ENCODE data around the gene POLR1E.
"Not testable (repeated sequence)": the region's sequence is repeated elsewhere in the genome, so short reads cannot be mapped to it uniquely, and the experiment has no call there.

The POLR1E gene

DNA sequence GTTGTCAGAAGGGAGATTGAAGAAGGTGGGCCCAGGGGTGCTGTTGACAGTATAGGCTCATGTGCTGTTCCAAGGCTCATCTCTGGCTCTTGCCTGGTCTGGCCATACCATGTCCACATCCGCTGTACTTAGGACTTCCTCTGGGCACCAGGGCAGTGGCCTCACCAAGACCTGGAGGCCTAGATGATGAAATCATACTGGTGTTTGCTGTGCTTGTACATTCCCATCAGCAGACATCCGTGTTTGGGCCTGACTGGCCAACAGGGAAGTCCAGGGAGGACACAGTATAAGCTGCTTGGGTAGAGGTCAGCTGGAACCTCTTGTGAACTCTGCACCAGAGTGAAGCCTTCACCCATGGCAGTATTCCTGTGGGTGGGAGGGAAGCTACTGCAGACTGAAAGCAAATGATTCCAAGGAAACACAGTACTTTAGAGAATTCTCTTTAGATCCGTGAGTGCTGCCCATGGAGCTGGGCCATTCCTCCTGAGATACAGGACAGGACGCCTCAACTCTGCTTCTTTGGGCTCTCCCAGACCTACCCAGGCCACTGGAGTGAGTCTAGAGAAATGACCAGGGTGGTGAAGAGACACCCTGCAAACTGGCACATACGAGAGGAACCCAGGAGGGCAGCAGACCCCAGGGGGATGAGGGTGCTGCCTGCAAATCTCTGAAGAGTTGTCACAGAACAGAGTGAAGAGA lies 22.5 kb downstream of the POLR1E start:
- DNase-seq (ENCODE audit: low read depth in 1 of 2, low spot score in 1 of 2): no peak
- H3K27ac ChIP-seq (replicated peaks): no peak overlapping the region
- H3K27me3 ChIP-seq (ENCODE audit: insufficient read depth, poor library complexity, severe bottlenecking): no peaks in the 10 kb centered on the region
- 0 out of 2 replicates have a peak, but pooled peaks have one; percentile 0 for TF ChIP-seq POLR2AphosphoS5 (IDR thresholded peaks at IDR 0.05; ENCODE audit: low read depth)
- TF ChIP-seq, protein P1, sequence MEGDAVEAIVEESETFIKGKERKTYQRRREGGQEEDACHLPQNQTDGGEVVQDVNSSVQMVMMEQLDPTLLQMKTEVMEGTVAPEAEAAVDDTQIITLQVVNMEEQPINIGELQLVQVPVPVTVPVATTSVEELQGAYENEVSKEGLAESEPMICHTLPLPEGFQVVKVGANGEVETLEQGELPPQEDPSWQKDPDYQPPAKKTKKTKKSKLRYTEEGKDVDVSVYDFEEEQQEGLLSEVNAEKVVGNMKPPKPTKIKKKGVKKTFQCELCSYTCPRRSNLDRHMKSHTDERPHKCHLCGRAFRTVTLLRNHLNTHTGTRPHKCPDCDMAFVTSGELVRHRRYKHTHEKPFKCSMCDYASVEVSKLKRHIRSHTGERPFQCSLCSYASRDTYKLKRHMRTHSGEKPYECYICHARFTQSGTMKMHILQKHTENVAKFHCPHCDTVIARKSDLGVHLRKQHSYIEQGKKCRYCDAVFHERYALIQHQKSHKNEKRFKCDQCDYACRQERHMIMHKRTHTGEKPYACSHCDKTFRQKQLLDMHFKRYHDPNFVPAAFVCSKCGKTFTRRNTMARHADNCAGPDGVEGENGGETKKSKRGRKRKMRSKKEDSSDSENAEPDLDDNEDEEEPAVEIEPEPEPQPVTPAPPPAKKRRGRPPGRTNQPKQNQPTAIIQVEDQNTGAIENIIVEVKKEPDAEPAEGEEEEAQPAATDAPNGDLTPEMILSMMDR (IDR thresholded peaks at IDR 0.05; ENCODE audit: insufficient read depth, low read length): no peak
- no peak overlapping the region for H3K4me3 ChIP-seq (replicated peaks; ENCODE audit: insufficient read depth, low read length)

DNA sequence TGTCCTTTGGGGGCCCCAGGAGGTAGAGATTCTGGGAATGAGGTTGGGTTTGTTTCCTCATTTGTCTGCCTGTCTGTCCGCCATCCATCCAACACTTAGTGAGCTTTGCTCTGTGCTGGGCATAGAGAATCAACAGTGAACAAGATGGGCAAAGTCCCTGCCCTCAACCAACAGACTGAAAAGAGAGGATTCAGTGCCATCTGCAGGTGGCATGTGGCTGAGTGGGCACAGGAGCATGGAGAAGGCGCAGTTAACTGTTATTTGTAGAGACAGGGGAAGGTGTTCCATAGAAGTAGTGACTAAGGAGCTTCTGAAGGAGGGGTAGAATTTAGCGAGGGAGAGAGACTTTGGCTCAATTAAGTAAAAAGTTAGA lies 23.1 kb downstream of the POLR1E start:
- no peak for TF ChIP-seq REST (IDR thresholded peaks at IDR 0.05; ENCODE audit: insufficient replicate concordance, low read depth)
- TF ChIP-seq, protein P1 (IDR thresholded peaks at IDR 0.05; ENCODE audit: insufficient read depth, low read length): no peak
- no peak for TF ChIP-seq POLR2AphosphoS5 (IDR thresholded peaks at IDR 0.05; ENCODE audit: low read depth)
- no peak for TF ChIP-seq GABPA (IDR thresholded peaks at IDR 0.05; ENCODE audit: low read depth)
- no peak for TF ChIP-seq SPI1 (IDR thresholded peaks at IDR 0.05; ENCODE audit: borderline replicate concordance, low read depth)
- H3K27ac ChIP-seq (replicated peaks): no peak overlapping the region
- no peak overlapping the region for H3K4me3 ChIP-seq (replicated peaks; ENCODE audit: insufficient read depth, low read length)
- H3K27me3 ChIP-seq (ENCODE audit: insufficient read depth, poor library complexity, severe bottlenecking): no peaks in the 10 kb centered on the region
- DNase-seq (ENCODE audit: low read depth in 1 of 2, low spot score in 1 of 2): no peak

DNA sequence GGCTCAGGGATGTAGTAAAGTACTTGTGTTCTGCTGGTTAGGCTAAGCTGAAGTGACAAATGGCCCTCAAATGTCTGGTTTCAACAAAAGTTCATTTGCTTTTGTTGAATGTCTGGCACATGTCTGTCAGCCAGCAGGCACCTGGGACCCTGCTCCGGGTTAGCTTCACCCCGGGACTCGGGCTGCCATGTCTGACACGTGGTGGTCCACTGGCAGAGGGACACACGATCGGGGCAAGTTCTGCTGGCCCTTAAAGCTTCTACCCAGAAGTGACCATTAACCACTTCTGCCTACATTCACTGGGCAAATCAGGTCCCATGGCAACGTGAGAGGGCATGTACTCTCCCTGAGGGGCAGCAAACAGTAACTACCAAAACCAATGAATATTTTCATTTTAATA lies 23.8 kb downstream of the POLR1E start:
- H3K27ac ChIP-seq (replicated peaks): no peak overlapping the region
- H3K27me3 ChIP-seq (ENCODE audit: insufficient read depth, poor library complexity, severe bottlenecking): no peaks in the 10 kb centered on the region
- TF ChIP-seq REST (IDR thresholded peaks at IDR 0.05; ENCODE audit: insufficient replicate concordance, low read depth) (no peak), SPI1 (IDR thresholded peaks at IDR 0.05; ENCODE audit: borderline replicate concordance, low read depth) (no peak), POLR2AphosphoS5 (IDR thresholded peaks at IDR 0.05; ENCODE audit: low read depth) (no peak), GABPA (IDR thresholded peaks at IDR 0.05; ENCODE audit: low read depth) (no peak)
- TF ChIP-seq, protein P1 (IDR thresholded peaks at IDR 0.05; ENCODE audit: insufficient read depth, low read length): no peak

DNA sequence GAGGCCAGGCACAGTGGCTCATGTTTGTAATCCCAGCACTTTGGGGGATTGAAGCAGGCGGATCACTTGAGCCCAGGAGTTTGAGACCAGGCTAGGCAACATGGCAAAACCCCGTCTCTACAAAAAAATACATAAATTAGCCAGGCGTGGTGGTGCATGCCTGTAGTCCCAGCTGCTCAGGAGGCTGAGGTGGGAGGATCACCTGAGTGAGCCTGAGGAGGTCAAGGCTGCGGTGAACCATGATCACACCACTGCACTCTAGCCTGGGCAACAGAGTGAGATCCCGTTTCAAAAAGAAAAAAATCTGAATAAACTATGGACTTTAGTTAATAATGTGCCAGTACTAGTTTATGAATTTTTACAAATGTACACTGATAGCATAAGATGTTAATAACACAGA lies 24.3 kb downstream of the POLR1E start:
- H3K27ac ChIP-seq (replicated peaks): not testable (repeated sequence)

More for the DNA sequence above, 23.8 kb downstream of the POLR1E start:
- no peak for DNase-seq (ENCODE audit: low read depth in 1 of 2, low spot score in 1 of 2)
- no peak overlapping the region for H3K4me3 ChIP-seq (replicated peaks; ENCODE audit: insufficient read depth, low read length)

More for the DNA sequence above, 24.3 kb downstream of the POLR1E start:
- DNase-seq (ENCODE audit: low read depth in 1 of 2, low spot score in 1 of 2); H3K27me3 ChIP-seq (ENCODE audit: insufficient read depth, poor library complexity, severe bottlenecking); H3K4me3 ChIP-seq (replicated peaks; ENCODE audit: insufficient read depth, low read length): not testable (repeated sequence)

All from HL-60 (cell line).